Hippocampal formation (tissue), 2 donors: ENCODE measurements around the gene CHRFAM7A.
"Not testable (repeated sequence)": the region's sequence is repeated elsewhere in the genome, so short reads cannot be mapped to it uniquely, and the experiment has no call there.

ENCODE experiments used
- DNase-seq, 2 donors: peaks; one replicate each; lab custom pipeline; 2025; lab: John Stamatoyannopoulos, UW

The CHRFAM7A gene

GRCh38 chr15:30321063-30321462 is 72.3 kb downstream of the CHRFAM7A start:
- DNase-seq, result not testable (repeated sequence)

- not testable (repeated sequence) for DNase-seq
Observed at GRCh38 chr15:30315704-30316103, 77.6 kb downstream of the CHRFAM7A start.

- not testable (repeated sequence) for DNase-seq
Observed at GRCh38 chr15:30310575-30310974, 82.8 kb downstream of the CHRFAM7A start.
